Measurements from ENCODE around the gene ZSCAN22.

GRCh38 chr19:58367698-58368454 is 41.1 kb downstream of the ZSCAN22 start:
- TF ChIP-seq POLR2A (IDR thresholded peaks at IDR 0.05; ENCODE audit: low read depth, low read length) (no peak), POLR2AphosphoS5 (IDR thresholded peaks at IDR 0.05; ENCODE audit: low read depth, low read length) (no peak)

Measured in GM12892 (cell line).